ENCODE measurements around the gene ROCK2. TPM values are rescaled to one million over a fixed set of nuclear protein-coding genes. Genes with fewer than 3 reads are reported as not detected.

Gene ROCK2
- total and polyA plus RNA-seq, 2 donors (not counting 1 experiment from before 2014, with no cell fraction given): 2.3 to 30.2 TPM

GRCh38 chr2:11157731-11158130 is 186.7 kb downstream of the ROCK2 start:
- ATAC-seq (ENCODE audit: low read depth) (no peak), DNase-seq (no peak)
- Mint-ChIP-seq H3K9me3 (ENCODE audit: insufficient read depth) (no peaks in the 10 kb centered on the region), H3K27me3 (no peaks in the 10 kb centered on the region), H3K27ac (no peak overlapping the region), H3K4me1 (peaks cover 30% of the 10 kb centered on the region), H3K4me3 (no peak overlapping the region)
- intact Hi-C loops (cut with micrococcal nuclease): loop anchor here (10.0 kb wide), 1 partner anchor 1113 kb away; the partner anchor contains the start of gene KLF11
- Histone ChIP-seq H2AFZ (ENCODE audit: insufficient read depth, low read depth, low read length, poor library complexity, severe bottlenecking) (no peak overlapping the region), H3K4me2 (replicated peaks; ENCODE audit: low read depth, low read length, poor library complexity, severe bottlenecking) (no peak overlapping the region), H3K4me3 (ENCODE audit: control extremely low read depth in 1 of 5, extremely low read depth in 1 of 5, insufficient read depth in 1 of 5, low read depth in 2 of 5, low read length in 4 of 5) (no peak overlapping the region), H3K9ac (ENCODE audit: low read length) (no peak overlapping the region), H4K20me1 (ENCODE audit: control insufficient read depth, insufficient read depth, low read length, poor library complexity, severe bottlenecking) (peaks cover 13% of the 10 kb centered on the region), H3K27ac (ENCODE audit: low read length in 2 of 2) (no peak overlapping the region), H3K4me1 (ENCODE audit: control insufficient read depth in 2 of 2, insufficient read depth in 2 of 2, low read length in 2 of 2) (peaks cover 22 to 32% of the 10 kb centered on the region in 2 donors), H3K36me3 (replicated peaks in 1 of 2; ENCODE audit: control extremely low read depth in 1 of 2, control insufficient read depth in 1 of 2, extremely low read depth in 1 of 2, insufficient read depth in 2 of 2, low read length in 1 of 2) (no peaks in the 10 kb centered on the region), H3K27me3 (replicated peaks in 1 of 4; ENCODE audit: control extremely low read depth in 1 of 4, control insufficient read depth in 3 of 4, insufficient read depth in 4 of 4, low read length in 3 of 4) (peaks cover 0 to 5% (median 0%) of the 10 kb centered on the region in 4 experiments), H3K9me3 (ENCODE audit: control extremely low read depth in 1 of 3, control insufficient read depth in 2 of 3, insufficient read depth in 1 of 3, low read length in 2 of 3) (peaks cover 0 to 8% (median 0%) of the 10 kb centered on the region in 3 donors), H3K79me2 (ENCODE audit: control insufficient read depth, insufficient read depth, low read length) (peaks cover 17% of the 10 kb centered on the region)
- WGBS (ENCODE audit: insufficient coverage): 91% methylated on average over 4 of the region's 4 CpGs
- CTCF ChIA-PET: no interaction called here
- POLR2A ChIA-PET: no interaction called here
- TF ChIP-seq, protein P1, sequence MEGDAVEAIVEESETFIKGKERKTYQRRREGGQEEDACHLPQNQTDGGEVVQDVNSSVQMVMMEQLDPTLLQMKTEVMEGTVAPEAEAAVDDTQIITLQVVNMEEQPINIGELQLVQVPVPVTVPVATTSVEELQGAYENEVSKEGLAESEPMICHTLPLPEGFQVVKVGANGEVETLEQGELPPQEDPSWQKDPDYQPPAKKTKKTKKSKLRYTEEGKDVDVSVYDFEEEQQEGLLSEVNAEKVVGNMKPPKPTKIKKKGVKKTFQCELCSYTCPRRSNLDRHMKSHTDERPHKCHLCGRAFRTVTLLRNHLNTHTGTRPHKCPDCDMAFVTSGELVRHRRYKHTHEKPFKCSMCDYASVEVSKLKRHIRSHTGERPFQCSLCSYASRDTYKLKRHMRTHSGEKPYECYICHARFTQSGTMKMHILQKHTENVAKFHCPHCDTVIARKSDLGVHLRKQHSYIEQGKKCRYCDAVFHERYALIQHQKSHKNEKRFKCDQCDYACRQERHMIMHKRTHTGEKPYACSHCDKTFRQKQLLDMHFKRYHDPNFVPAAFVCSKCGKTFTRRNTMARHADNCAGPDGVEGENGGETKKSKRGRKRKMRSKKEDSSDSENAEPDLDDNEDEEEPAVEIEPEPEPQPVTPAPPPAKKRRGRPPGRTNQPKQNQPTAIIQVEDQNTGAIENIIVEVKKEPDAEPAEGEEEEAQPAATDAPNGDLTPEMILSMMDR (IDR thresholded peaks at IDR 0.05): no peak
- no peak for TF ChIP-seq EZH2 (IDR thresholded peaks at IDR 0.05; ENCODE audit: borderline replicate concordance, insufficient read depth, low read depth, low read length, poor library complexity, severe bottlenecking)

DNA sequence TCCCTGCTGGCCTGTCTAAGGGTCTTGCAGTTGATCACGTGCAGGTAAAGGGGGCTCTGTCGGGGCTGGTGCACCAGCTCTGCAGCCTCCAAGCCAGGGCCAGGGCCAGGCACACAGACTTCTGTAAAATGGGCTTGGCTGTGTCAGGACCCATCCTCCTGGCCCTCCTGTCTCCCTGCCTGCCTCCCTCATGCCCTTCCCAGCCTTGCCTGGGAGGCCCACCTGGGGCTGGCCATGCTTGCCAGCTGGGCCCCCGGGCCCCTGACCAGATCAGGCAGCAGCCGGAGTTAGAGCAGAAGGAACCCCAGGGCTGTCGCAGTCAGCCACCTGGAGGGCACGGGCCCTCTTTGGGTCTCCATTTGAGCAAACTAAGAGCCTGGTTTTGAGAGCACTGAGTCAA is 187.1 kb downstream of the ROCK2 start:
- no peak overlapping the region for H3K27ac ChIP-seq (ENCODE audit: low read length in 2 of 2)
- ATAC-seq (ENCODE audit: low read depth): no peak
- H3K4me2 ChIP-seq (replicated peaks; ENCODE audit: low read depth, low read length, poor library complexity, severe bottlenecking): no peak overlapping the region
- H3K4me1 Mint-ChIP-seq: peaks cover 30% of the 10 kb centered on the region
- peaks cover 17% of the 10 kb centered on the region for H3K79me2 ChIP-seq (ENCODE audit: control insufficient read depth, insufficient read depth, low read length)
- H3K27me3 Mint-ChIP-seq: no peaks in the 10 kb centered on the region
- no peaks in the 10 kb centered on the region for H3K36me3 ChIP-seq (replicated peaks in 1 of 2; ENCODE audit: control extremely low read depth in 1 of 2, control insufficient read depth in 1 of 2, extremely low read depth in 1 of 2, insufficient read depth in 2 of 2, low read length in 1 of 2)
- no peak overlapping the region for H3K4me3 ChIP-seq (ENCODE audit: control extremely low read depth in 1 of 5, extremely low read depth in 1 of 5, insufficient read depth in 1 of 5, low read depth in 2 of 5, low read length in 4 of 5)
- H2AFZ ChIP-seq (ENCODE audit: insufficient read depth, low read depth, low read length, poor library complexity, severe bottlenecking): no peak overlapping the region
- H4K20me1 ChIP-seq (ENCODE audit: control insufficient read depth, insufficient read depth, low read length, poor library complexity, severe bottlenecking): peaks cover 13% of the 10 kb centered on the region
- ChIA-PET POLR2A (no interaction called here), CTCF (interaction anchor here (4.3 kb wide), 1 partner anchor 25 kb away, joined by 35 read pairs; a partner anchor contains a TSS)
- intact Hi-C loops (cut with micrococcal nuclease): loop anchor here (10.0 kb wide), 1 partner anchor 1112 kb away; the partner anchor contains the start of gene KLF11
- 94% methylated on average over 6 of the region's 6 CpGs for WGBS (ENCODE audit: insufficient coverage)
- H3K27me3 ChIP-seq (replicated peaks in 1 of 4; ENCODE audit: control extremely low read depth in 1 of 4, control insufficient read depth in 3 of 4, insufficient read depth in 4 of 4, low read length in 3 of 4): peaks cover 0 to 5% (median 0%) of the 10 kb centered on the region in 4 experiments
- TF ChIP-seq, protein P1 (IDR thresholded peaks at IDR 0.05): no peak
- TF ChIP-seq EZH2 (IDR thresholded peaks at IDR 0.05; ENCODE audit: borderline replicate concordance, insufficient read depth, low read depth, low read length, poor library complexity, severe bottlenecking): no peak
- H3K27ac Mint-ChIP-seq: no peak overlapping the region
- H3K9me3 ChIP-seq (ENCODE audit: control extremely low read depth in 1 of 3, control insufficient read depth in 2 of 3, insufficient read depth in 1 of 3, low read length in 2 of 3): peaks cover 0 to 8% (median 0%) of the 10 kb centered on the region in 3 donors
- peaks cover 22 to 32% of the 10 kb centered on the region in 2 donors for H3K4me1 ChIP-seq (ENCODE audit: control insufficient read depth in 2 of 2, insufficient read depth in 2 of 2, low read length in 2 of 2)
- no peak for DNase-seq
- H3K4me3 Mint-ChIP-seq: peak overlapping the region; percentile 37
- H3K9ac ChIP-seq (ENCODE audit: low read length): no peak overlapping the region
- no peaks in the 10 kb centered on the region for H3K9me3 Mint-ChIP-seq (ENCODE audit: insufficient read depth)
